Suprapubic skin (tissue), 4 donors: Measurements from ENCODE around the gene LIMS2. TPM values are rescaled to one million over a fixed set of nuclear protein-coding genes. Genes with fewer than 3 reads are reported as not detected.

ENCODE experiments used
- DNase-seq, 2 donors: peaks; one replicate each; pipeline ENCODE4 v3.0.0-alpha.2; 2019; ENCODE audit warnings: low spot score in 2 of 2
- H3K27ac ChIP-seq: fragments of 200-600 bp; sonication (generic); one replicate; pipeline ENCODE4 v1.5.1; 2019
- H3K27me3 ChIP-seq: fragments of 200-600 bp; sonication (generic); one replicate; pipeline ENCODE4 v1.5.1; 2019
- H3K36me3 ChIP-seq: fragments of 200-600 bp; sonication (generic); one replicate; pipeline ENCODE4 v1.5.1; 2019
- H3K4me1 ChIP-seq: fragments of 200-600 bp; sonication (generic); one replicate; pipeline ENCODE4 v1.5.1; 2019
- H3K4me3 ChIP-seq: fragments of 200-600 bp; sonication (generic); one replicate; pipeline ENCODE4 v1.5.1; 2019; ENCODE audit warnings: mild to moderate bottlenecking
- H3K9me3 ChIP-seq: fragments of 200-600 bp; sonication (generic); one replicate; pipeline ENCODE4 v1.5.1; 2019
- CTCF ChIP-seq, 2 donors: fragments of 200-600 bp in 1 of 2; fragments of 450-650 bp in 1 of 2; sonication (generic) in 1 of 2; IDR thresholded peaks; one replicate each; pipeline ENCODE4 v1.5.1; 2016 to 2019; ENCODE audit warnings: antibody characterized with exemption in 2 of 2, mild to moderate bottlenecking in 1 of 2, moderate library complexity in 1 of 2
- EP300 ChIP-seq: sonication (generic); formaldehyde crosslinking; IDR thresholded peaks from one replicate; pipeline ENCODE4 v1.6.1; 2017; ENCODE audit warnings: antibody characterized with exemption
- POLR2A ChIP-seq, 2 donors: fragments of 450-650 bp; IDR thresholded peaks; one replicate each; pipeline ENCODE4 v1.6.1; 2017; ENCODE audit warnings: antibody characterized with exemption in 2 of 2, mild to moderate bottlenecking in 2 of 2, moderate library complexity in 2 of 2
- POLR2AphosphoS5 ChIP-seq, 3 donors: sonication (generic); formaldehyde crosslinking; IDR thresholded peaks; one replicate each; pipeline ENCODE4 v1.6.1; 2017; ENCODE audit warnings: antibody characterized with exemption in 3 of 3
- WGBS: methylation state at CpG from one replicate; pipeline ENCODE4 v1.1.5; 2018; 5-methylcytosine and 5-hydroxymethylcytosine counted together
- total RNA-seq, 4 donors: library from RNA; depleted of rRNA; stranded (reverse); fragments of >200 nt; gene quantifications; one replicate each; pipeline ENCODE4 v1.1.0, GENCODE V29; 2016

Gene LIMS2
- total RNA-seq, 4 donors from 2014 or later = 9.2 to 40.0 (median 15.4) TPM

- Histone ChIP-seq H3K27me3 (no peaks in the 10 kb centered on the region), H3K9me3 (no peaks in the 10 kb centered on the region), H3K27ac (no peak overlapping the region), H3K36me3 (peaks cover 43% of the 10 kb centered on the region), H3K4me1 (peaks cover 34% of the 10 kb centered on the region), H3K4me3 (no peak overlapping the region)
- no peak for DNase-seq
- TF ChIP-seq EP300 (no peak), POLR2A (IDR thresholded peaks at IDR 0.05) (no peak), CTCF (IDR thresholded peaks at IDR 0.05) (no peak), POLR2AphosphoS5 (IDR thresholded peaks at IDR 0.05) (no peak)
- WGBS = 90% methylated on average over 13 of the region's 13 CpGs
Measured at GRCh38 chr2:127709336-127709735, 34.0 kb upstream of the LIMS2 start.

DNA sequence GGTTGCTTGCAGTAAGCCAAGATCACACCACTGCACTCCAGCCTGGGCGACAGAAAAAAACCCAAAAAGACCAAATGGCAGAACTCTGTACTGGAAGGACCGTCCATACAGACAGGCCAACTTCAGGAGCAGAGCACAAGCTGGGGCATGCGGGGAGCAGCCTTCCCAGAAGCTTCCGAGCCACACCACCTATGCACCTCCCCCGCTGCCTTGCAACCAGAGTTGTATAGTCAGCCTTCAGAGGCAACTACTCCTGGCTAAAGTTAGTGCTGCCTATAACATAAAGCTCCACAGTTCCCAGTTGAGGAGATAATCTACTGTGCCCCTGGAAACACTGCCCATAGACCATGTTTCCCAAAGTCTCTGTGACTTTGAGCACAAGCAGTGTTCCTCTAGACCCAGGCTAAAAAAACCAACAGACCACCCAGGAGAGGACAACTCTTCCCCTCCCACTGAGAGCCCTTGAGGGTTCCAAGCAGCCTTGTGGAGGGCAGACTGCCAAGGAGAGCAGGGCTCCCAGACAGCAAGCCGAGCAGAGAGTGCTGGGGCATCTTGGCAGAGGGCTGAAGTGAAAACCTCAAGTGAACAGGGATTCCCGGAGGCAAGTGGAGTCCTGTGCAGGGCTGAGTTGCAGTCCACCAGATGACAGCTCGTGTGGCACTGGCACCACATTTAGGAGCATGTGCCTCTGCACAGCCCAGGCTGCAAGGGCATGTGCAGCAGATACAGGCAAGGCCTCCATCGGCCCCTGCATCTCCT is 32.7 kb upstream of the LIMS2 start:
- DNase-seq = no peak
- Histone ChIP-seq H3K27ac (no peak overlapping the region), H3K36me3 (peaks cover 36% of the 10 kb centered on the region), H3K9me3 (no peaks in the 10 kb centered on the region), H3K27me3 (no peaks in the 10 kb centered on the region), H3K4me3 (no peak overlapping the region), H3K4me1 (peaks cover 46% of the 10 kb centered on the region)
- 46% methylated on average over 5 of the region's 9 CpGs for WGBS
- TF ChIP-seq CTCF (IDR thresholded peaks at IDR 0.05) (no peak), EP300 (no peak), POLR2AphosphoS5 (IDR thresholded peaks at IDR 0.05) (no peak), POLR2A (IDR thresholded peaks at IDR 0.05) (no peak)

- H3K4me1 ChIP-seq = peaks cover 57% of the 10 kb centered on the region
- no peaks in the 10 kb centered on the region for H3K9me3 ChIP-seq
- no peaks in the 10 kb centered on the region for H3K27me3 ChIP-seq
- no peak for DNase-seq
- H3K36me3 ChIP-seq = peaks cover 36% of the 10 kb centered on the region
- H3K4me3 ChIP-seq = no peak overlapping the region
- 87% methylated on average over 14 of the region's 14 CpGs for WGBS
- TF ChIP-seq POLR2A (IDR thresholded peaks at IDR 0.05) (no peak), EP300 (no peak), POLR2AphosphoS5 (IDR thresholded peaks at IDR 0.05) (no peak), CTCF (IDR thresholded peaks at IDR 0.05) (no peak)
- H3K27ac ChIP-seq = peak overlapping the region; percentile 40
Measured at GRCh38 chr2:127706215-127706990, 31.1 kb upstream of the LIMS2 start.

DNA sequence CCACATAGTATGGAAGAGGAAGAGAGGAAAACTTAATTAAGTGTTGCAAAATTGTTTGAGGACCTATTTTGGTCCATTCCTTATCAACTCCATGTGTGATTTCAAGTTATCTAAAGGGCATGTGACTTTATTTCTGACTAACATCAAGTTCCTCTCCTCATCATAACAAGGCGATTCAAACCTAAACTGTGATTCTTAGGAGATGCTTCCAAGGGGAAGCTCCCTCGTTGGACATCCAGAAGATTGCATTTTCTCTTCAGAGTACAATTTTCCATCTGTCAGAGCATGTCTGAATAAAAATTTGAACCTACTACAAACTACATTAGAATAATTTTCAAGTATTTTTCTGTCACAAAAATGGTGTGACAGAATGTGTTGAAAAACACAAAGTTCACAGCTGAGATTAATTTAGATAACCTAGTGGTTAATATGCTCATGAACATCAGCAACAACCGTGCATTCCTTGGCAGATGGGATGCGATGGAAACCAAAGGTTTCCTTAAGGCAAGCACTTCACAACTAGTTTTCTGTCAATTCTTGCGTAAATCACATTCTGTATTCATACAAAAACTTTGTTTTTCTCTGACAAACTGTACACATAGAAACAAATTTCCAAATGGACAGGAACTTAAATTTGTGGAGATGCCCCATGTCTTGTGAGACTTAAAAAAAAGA is 30.2 kb upstream of the LIMS2 start:
- Histone ChIP-seq H3K4me3 (no peak overlapping the region), H3K4me1 (peaks cover 63% of the 10 kb centered on the region), H3K9me3 (no peaks in the 10 kb centered on the region), H3K27me3 (no peaks in the 10 kb centered on the region), H3K36me3 (peaks cover 32% of the 10 kb centered on the region), H3K27ac (peak overlapping the region; percentile 40)
- peak in 2 of 3 donors; percentile 30 to 42 for TF ChIP-seq POLR2AphosphoS5 (IDR thresholded peaks at IDR 0.05)
- TF ChIP-seq POLR2A (IDR thresholded peaks at IDR 0.05) = no peak
- DNase-seq = no peak
- 62% methylated on average over 5 of the region's 5 CpGs for WGBS

DNA sequence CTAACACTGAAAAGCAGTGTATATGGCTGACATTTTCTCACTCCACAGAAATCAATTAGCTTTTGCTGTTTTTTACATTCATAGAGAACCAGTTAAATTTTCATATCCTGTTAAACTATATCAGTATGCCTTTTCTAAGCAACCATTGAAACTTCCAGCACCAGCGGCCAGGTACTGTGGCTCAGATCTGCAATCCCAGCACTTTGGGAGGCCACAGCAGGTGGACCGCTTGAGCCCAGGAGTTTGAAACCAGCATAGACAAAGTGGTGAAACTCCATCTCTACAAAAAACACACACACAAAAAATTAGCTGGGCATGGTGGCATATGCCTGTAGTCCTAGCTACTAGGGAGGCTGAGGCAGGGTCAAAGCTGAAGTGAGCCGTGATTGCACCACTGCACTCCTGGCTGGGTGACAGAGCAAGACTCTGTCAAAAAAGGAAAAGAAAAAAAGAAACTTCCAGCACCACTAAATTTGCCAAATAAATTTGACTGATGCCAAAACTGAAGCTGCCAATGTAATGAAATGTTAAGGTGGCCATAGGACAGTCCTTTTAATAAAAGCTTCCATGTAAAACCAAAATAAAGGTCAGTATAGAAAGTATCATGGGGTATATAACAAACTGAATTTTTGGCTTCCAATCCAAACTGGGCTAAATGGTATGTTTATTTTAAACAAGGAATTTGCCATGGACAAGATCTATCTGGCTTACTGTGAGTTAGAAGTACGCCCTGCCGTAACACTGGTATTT is 29.5 kb upstream of the LIMS2 start:
- H3K4me1 ChIP-seq = peaks cover 66% of the 10 kb centered on the region
- 62% methylated on average over 5 of the region's 5 CpGs for WGBS
- H3K9me3 ChIP-seq = no peaks in the 10 kb centered on the region
- H3K4me3 ChIP-seq = no peak overlapping the region
- no peaks in the 10 kb centered on the region for H3K27me3 ChIP-seq
- H3K27ac ChIP-seq = peak overlapping the region; percentile 39
- no peak for DNase-seq
- H3K36me3 ChIP-seq = peaks cover 29% of the 10 kb centered on the region
- no peak for TF ChIP-seq POLR2A (IDR thresholded peaks at IDR 0.05)
- TF ChIP-seq CTCF (IDR thresholded peaks at IDR 0.05) = no peak
- TF ChIP-seq EP300 = no peak
- TF ChIP-seq POLR2AphosphoS5 (IDR thresholded peaks at IDR 0.05) = no peak
